ENCODE results near the gene CDC42SE2. TPM values are rescaled to one million over a fixed set of nuclear protein-coding genes. Genes with fewer than 3 reads are reported as not detected.

CDC42SE2 gene
- total RNA-seq, 1 experiment from 2014 or later, result 46.1 TPM

DNA sequence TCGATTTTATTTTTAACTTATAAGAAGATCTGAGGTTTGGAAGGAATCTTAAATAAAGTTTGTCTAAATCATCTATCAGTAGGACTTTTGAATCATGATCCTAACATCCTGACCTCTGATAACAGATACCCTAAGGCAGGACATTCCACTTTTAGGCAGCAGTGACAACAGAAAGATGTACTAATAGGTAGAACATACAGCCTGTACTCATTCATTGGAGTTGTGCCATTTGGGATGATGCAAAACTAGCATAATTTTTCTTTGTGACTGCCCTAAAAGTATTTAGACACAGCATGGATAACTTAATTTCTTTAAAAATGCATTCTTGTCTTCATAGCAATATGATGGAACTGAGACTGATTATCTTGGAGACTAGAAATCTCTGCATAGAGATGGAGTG lies 39.7 kb downstream of the CDC42SE2 start:
- DNase-seq (ENCODE audit: low read depth, low spot score), result no peak
- ATAC-seq, result no peak
- POLR2A ChIA-PET, result no interaction called here
- in situ Hi-C loops (cut with HindIII; ENCODE audit: low pct_unique_long_range_greater_than_20kb, low sequenced_read_pairs), result no loop called here
- TF ChIP-seq, protein P1, sequence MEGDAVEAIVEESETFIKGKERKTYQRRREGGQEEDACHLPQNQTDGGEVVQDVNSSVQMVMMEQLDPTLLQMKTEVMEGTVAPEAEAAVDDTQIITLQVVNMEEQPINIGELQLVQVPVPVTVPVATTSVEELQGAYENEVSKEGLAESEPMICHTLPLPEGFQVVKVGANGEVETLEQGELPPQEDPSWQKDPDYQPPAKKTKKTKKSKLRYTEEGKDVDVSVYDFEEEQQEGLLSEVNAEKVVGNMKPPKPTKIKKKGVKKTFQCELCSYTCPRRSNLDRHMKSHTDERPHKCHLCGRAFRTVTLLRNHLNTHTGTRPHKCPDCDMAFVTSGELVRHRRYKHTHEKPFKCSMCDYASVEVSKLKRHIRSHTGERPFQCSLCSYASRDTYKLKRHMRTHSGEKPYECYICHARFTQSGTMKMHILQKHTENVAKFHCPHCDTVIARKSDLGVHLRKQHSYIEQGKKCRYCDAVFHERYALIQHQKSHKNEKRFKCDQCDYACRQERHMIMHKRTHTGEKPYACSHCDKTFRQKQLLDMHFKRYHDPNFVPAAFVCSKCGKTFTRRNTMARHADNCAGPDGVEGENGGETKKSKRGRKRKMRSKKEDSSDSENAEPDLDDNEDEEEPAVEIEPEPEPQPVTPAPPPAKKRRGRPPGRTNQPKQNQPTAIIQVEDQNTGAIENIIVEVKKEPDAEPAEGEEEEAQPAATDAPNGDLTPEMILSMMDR (IDR thresholded peaks at IDR 0.05), result no peak
- no peak for TF ChIP-seq POLR2AphosphoS5 (IDR thresholded peaks at IDR 0.05; ENCODE audit: low read depth, low read length)
- TF ChIP-seq, protein P2, sequence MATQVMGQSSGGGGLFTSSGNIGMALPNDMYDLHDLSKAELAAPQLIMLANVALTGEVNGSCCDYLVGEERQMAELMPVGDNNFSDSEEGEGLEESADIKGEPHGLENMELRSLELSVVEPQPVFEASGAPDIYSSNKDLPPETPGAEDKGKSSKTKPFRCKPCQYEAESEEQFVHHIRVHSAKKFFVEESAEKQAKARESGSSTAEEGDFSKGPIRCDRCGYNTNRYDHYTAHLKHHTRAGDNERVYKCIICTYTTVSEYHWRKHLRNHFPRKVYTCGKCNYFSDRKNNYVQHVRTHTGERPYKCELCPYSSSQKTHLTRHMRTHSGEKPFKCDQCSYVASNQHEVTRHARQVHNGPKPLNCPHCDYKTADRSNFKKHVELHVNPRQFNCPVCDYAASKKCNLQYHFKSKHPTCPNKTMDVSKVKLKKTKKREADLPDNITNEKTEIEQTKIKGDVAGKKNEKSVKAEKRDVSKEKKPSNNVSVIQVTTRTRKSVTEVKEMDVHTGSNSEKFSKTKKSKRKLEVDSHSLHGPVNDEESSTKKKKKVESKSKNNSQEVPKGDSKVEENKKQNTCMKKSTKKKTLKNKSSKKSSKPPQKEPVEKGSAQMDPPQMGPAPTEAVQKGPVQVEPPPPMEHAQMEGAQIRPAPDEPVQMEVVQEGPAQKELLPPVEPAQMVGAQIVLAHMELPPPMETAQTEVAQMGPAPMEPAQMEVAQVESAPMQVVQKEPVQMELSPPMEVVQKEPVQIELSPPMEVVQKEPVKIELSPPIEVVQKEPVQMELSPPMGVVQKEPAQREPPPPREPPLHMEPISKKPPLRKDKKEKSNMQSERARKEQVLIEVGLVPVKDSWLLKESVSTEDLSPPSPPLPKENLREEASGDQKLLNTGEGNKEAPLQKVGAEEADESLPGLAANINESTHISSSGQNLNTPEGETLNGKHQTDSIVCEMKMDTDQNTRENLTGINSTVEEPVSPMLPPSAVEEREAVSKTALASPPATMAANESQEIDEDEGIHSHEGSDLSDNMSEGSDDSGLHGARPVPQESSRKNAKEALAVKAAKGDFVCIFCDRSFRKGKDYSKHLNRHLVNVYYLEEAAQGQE (IDR thresholded peaks at IDR 0.05; ENCODE audit: insufficient read depth in 1 of 2, low read depth in 2 of 2, low read length in 1 of 2), result no peak
- no peak for TF ChIP-seq TCF7L2 (IDR thresholded peaks at IDR 0.05; ENCODE audit: low read depth, low read length)
- TF ChIP-seq SIN3A (IDR thresholded peaks at IDR 0.05; ENCODE audit: borderline replicate concordance, insufficient read depth, low read depth, low read length), result no peak
- H3K4me3 ChIP-seq (ENCODE audit: low read depth in 2 of 2, low read length in 2 of 2), result no peak overlapping the region
- peaks cover 11% of the 10 kb centered on the region for H3K4me1 ChIP-seq (ENCODE audit: control insufficient read depth, insufficient read depth, low read length)
- H3K27ac ChIP-seq (ENCODE audit: low read length), result no peak overlapping the region
- no peaks in the 10 kb centered on the region for H3K36me3 ChIP-seq (ENCODE audit: control insufficient read depth, insufficient read depth, low read length)
- intact Hi-C loops (cut with micrococcal nuclease; ENCODE audit: unreplicated experiment), result no loop called here
- no TSS peak for BruUV-seq (replicated peaks)
- peaks cover 3% of the 10 kb centered on the region; the same call in 1 of the 2 replicates for H3K9me3 ChIP-seq (ENCODE audit: control insufficient read depth, insufficient read depth, low read depth, low read length)
- CTCF ChIA-PET, result no interaction called here
- no peaks in the 10 kb centered on the region for H3K27me3 ChIP-seq (ENCODE audit: control insufficient read depth, insufficient read depth, low read length)

DNA sequence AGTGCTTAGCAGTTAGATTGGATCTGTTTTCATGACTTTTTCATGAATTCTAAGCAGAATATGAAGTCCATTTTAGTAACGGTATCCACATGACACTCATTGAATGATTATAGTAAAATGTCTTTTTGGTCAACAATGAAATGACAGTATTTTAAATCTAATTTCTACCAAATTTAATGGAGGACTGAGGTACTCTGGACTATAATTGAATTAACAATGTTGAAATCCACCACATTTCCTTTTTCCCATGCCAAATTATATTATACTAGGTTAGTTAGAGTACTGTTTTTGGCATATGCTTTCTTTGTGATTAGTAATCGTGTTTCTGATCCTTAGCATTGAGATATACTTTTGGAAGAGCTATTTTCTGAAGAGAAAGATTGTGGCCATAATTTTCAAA lies 40.6 kb downstream of the CDC42SE2 start:
- POLR2A ChIA-PET, result no interaction called here
- intact Hi-C loops (cut with micrococcal nuclease; ENCODE audit: unreplicated experiment) (no loop called here), in situ Hi-C loops (cut with HindIII; ENCODE audit: low pct_unique_long_range_greater_than_20kb, low sequenced_read_pairs) (no loop called here)
- no peak overlapping the region for H3K4me3 ChIP-seq (ENCODE audit: low read depth in 2 of 2, low read length in 2 of 2)
- no peak overlapping the region; the same call in 1 of the 2 replicates for H3K27ac ChIP-seq (ENCODE audit: low read length)
- H3K4me1 ChIP-seq (ENCODE audit: control insufficient read depth, insufficient read depth, low read length), result peaks cover 11% of the 10 kb centered on the region
- no peaks in the 10 kb centered on the region for H3K27me3 ChIP-seq (ENCODE audit: control insufficient read depth, insufficient read depth, low read length)
- ATAC-seq (no peak), DNase-seq (ENCODE audit: low read depth, low spot score) (no peak)
- CTCF ChIA-PET, result no interaction called here
- H3K9me3 ChIP-seq (ENCODE audit: control insufficient read depth, insufficient read depth, low read depth, low read length), result peaks cover 3% of the 10 kb centered on the region; the same call in 1 of the 2 replicates
- no peaks in the 10 kb centered on the region for H3K36me3 ChIP-seq (ENCODE audit: control insufficient read depth, insufficient read depth, low read length)
- TF ChIP-seq, protein P2 (IDR thresholded peaks at IDR 0.05; ENCODE audit: insufficient read depth in 1 of 2, low read depth in 2 of 2, low read length in 1 of 2), result no peak
- no peak for TF ChIP-seq TCF7L2 (IDR thresholded peaks at IDR 0.05; ENCODE audit: low read depth, low read length)
- no peak for TF ChIP-seq POLR2AphosphoS5 (IDR thresholded peaks at IDR 0.05; ENCODE audit: low read depth, low read length)
- TF ChIP-seq, protein P1 (IDR thresholded peaks at IDR 0.05), result no peak
- no peak for TF ChIP-seq SIN3A (IDR thresholded peaks at IDR 0.05; ENCODE audit: borderline replicate concordance, insufficient read depth, low read depth, low read length)
- BruUV-seq (replicated peaks), result no TSS peak
